Measurements from ENCODE around the gene TYRP1. TPM values are rescaled to one million over a fixed set of nuclear protein-coding genes. Genes with fewer than 3 reads are reported as not detected.
"Not testable (repeated sequence)": the region's sequence is repeated elsewhere in the genome, so short reads cannot be mapped to it uniquely, and the experiment has no call there.

The TYRP1 gene, protein sequence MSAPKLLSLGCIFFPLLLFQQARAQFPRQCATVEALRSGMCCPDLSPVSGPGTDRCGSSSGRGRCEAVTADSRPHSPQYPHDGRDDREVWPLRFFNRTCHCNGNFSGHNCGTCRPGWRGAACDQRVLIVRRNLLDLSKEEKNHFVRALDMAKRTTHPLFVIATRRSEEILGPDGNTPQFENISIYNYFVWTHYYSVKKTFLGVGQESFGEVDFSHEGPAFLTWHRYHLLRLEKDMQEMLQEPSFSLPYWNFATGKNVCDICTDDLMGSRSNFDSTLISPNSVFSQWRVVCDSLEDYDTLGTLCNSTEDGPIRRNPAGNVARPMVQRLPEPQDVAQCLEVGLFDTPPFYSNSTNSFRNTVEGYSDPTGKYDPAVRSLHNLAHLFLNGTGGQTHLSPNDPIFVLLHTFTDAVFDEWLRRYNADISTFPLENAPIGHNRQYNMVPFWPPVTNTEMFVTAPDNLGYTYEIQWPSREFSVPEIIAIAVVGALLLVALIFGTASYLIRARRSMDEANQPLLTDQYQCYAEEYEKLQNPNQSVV
- not detected for total RNA-seq

DNA sequence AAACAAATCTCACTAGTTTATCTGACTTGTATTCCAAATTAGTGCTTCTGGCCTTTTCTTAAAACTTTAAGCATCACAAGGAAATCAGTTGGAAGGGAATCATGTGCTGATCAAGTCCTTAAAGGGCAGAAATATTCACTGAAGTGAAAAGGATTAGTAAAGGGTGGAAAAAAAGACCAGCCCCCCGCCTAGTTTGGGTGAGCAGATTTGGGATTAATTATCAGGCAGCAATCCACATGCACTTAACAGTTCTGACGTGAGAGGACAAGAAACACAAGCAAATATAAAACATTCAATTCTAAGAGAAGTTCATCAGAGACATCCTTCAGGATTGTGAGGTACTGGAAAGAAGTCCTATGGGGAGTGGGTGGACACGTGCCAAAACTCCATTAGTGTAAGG, at the start of gene TYRP1:
TYRP1 (plus strand) TSS at position 245 of the 400 bp plus-strand sequence. CDS start 612 bp downstream, outside the sequence.
- no peak for ATAC-seq

DNA sequence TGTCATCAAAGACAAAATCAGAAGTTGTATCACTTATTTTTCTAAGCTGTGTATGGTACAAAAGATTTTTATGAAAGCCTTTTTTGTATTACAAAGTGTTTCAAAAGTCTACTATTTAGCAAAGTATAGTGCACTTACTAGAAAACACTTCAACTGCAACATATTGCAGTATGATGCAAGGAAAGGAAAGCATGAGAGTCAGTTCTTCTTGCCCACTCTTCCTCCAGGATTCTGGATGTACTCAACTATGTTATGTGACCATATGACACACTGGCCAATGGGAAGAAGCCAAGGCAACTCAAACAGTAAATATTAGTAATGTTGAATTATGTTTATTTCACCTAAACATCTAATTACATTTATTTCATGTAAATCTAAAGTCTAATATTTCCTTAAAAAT, 49.5 kb upstream of the TYRP1 start:
- no peak for ATAC-seq

GRCh38 chr9:12648925-12649324, 44.3 kb upstream of the TYRP1 start:
- ATAC-seq = no peak

DNA sequence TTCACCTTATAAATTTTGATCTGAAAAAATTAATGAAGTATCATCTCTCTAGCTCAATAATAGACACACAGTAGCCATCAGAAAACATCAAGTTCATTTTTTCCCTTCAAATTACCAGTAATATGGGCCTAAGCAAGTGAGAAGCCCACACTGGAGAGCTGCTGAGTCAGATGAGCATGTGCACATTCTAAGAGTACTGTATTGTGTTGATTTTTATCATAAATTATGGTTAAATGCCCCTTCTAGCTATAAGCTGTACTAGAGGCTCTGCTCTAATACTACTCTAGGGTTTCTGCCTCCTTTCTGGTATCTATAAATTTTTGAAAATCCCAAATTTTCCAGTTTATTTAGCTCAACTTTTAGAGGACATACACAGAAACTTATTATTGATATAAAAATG, 42.1 kb upstream of the TYRP1 start:
- no peak for ATAC-seq

- ATAC-seq = no peak
Measured at GRCh38 chr9:12652973-12653372, 40.2 kb upstream of the TYRP1 start.

GRCh38 chr9:12656803-12657202, 36.4 kb upstream of the TYRP1 start:
- no peak for ATAC-seq

GRCh38 chr9:12657233-12657632, 36.0 kb upstream of the TYRP1 start:
- ATAC-seq = no peak

DNA sequence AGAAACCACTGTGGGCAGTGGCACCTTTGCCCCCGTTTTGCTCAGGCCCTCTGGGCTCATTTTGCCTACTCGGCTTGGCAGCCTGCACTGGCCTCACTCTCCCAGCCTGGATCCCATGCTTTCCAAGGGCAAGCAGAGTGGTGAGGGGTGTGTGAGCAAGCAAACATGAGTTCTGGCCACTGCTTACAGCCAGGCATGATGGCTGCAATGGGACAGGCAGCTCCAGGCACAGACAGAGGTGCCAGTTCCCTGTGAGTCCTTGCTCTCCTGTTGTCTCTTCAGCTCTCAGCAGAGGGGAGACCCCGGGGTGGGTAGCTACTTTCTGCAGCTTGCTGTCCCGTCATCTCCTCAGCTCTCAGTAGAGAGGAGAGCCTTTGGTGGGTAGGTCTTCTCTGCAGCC, 35.2 kb upstream of the TYRP1 start:
- no peak for ATAC-seq

DNA sequence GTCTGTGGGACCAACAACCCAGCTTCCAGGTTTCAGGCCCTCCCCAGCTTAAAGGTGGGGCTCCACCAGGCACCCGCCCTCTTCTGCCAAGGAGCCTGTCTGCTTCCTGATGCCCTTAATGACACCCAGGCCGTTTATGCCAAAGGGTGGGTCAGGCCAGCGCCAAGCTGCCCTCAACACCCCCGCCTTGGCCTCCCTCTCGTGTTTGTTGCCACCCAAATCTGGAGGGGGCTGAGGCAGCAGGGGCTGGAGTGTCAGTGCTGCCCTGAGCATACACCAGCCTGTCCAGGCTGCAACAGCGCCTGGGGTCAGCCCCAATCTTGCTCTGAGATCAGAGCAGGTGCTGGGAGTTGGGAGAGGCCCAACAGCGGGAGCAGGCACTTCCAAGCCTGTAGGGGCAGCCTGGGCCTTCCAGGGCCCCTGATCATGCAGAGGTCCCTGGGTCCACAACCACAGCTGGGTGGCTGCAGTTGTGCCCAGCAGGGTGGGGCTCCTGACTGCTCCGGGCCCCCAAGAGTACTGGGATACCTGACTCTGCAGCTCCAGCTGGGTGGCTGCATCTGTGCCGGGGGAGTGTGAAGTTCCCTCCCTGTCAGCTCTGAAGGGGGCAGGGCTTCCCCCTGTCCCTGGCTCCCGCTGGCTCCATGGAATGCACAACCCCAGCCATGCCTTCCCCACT, 34.5 kb upstream of the TYRP1 start:
- ATAC-seq = peak; percentile 25

DNA sequence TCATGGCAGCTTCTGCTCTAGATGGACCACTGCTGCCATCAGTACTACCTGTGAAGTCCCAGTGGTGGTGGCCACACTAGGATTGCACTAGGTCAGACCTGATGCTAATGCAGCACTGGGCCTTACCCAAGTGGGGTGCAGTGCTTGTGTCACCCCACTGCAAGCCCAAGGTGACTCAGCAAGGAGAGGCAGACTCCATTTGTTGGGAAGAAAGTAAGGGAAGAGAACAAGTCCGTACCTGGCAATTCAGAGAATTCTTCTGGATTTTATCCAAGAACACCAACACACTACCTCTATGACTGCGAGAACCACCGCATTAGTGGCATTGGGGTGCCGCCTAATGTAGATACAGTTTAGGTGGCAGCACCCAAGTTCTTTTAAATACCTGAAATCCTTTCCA, 34.0 kb upstream of the TYRP1 start:
- ATAC-seq = peak; percentile 28

GRCh38 chr9:12666813-12667212, 26.4 kb upstream of the TYRP1 start:
- no peak for ATAC-seq

- ATAC-seq = no peak
Measured at GRCh38 chr9:12667892-12668291, 25.3 kb upstream of the TYRP1 start.

DNA sequence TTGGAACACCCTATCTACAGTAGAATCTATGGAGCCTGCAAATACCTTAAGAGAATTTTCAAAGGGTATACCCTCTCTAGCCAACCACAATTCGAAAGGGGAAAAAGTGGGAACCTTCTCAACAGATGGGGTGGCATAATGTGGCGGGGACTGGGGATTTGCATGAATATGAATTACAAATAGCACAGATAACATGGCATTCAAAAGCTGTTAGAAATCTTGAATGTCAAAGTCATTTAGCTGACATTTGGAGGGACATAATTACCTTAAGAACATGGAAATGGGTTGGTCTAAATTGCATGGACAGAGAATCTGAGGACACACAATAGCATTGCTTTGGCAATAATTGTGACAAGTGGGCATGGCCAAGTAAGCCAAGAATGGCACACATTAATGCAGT, 23.2 kb upstream of the TYRP1 start:
- no peak for ATAC-seq

DNA sequence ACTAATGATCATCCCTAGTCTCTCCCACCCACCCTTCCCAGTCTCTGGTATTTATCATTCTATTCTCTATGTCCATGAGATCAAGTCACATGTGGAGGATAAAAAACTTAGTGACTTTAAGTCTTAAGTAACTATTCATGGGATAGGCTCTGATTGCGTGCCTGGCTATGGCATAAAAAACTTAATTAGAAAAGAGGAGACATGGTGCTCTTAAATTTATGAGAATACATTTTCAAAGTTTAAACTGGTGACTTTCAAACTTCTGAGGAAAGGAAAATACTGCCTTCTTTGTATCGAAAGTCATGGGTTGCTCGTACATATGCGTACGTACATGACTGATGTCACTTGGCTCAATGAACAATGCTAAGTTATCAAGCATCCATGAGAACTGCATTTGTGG, 18.2 kb upstream of the TYRP1 start:
- no peak for ATAC-seq

- ATAC-seq = not testable (repeated sequence)
Measured at GRCh38 chr9:12677462-12678126, 15.6 kb upstream of the TYRP1 start.

DNA sequence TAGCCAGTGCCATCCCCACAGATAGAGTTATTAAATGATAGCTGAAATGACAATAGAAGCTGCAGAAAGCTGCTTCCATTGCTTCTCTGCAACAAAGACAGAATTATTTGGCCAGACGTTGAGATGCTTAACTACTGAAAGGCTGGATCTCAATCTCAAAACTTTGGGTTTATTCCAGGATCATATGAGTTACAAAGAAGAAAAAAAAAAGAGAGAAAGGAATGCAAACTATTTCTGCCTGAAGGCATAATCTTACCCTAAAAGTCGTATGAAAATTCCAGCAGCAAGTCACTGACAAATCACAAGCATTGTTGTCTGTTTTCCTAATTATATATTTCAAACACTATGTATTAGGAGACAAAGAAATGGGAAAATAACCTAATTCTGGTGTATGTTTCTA, 12.8 kb upstream of the TYRP1 start:
- no peak for ATAC-seq

GRCh38 chr9:12680757-12681156, 12.4 kb upstream of the TYRP1 start:
- ATAC-seq = no peak

- ATAC-seq = no peak
Measured at GRCh38 chr9:12681620-12682019, 11.6 kb upstream of the TYRP1 start.

GRCh38 chr9:12684974-12685373, 8.2 kb upstream of the TYRP1 start:
- ATAC-seq = no peak

- ATAC-seq = no peak
Measured at GRCh38 chr9:12689233-12689632, 4.0 kb upstream of the TYRP1 start.

DNA sequence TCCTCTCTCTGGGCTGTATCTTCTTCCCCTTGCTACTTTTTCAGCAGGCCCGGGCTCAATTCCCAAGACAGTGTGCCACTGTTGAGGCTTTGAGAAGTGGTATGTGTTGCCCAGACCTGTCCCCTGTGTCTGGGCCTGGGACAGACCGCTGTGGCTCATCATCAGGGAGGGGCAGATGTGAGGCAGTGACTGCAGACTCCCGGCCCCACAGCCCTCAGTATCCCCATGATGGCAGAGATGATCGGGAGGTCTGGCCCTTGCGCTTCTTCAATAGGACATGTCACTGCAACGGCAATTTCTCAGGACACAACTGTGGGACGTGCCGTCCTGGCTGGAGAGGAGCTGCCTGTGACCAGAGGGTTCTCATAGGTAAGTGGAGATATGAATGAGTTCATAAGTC, 828 bp downstream of the TYRP1 start:
- no peak for ATAC-seq

- no peak for ATAC-seq
Measured at GRCh38 chr9:12695474-12695873, 2.3 kb downstream of the TYRP1 start.

- ATAC-seq = no peak
Measured at GRCh38 chr9:12696931-12697622, 3.9 kb downstream of the TYRP1 start.
